HG03039 (cell line): ENCODE measurements around the gene PLXNC1.

Experiments used
- ATAC-seq: cut with Tn5 transposase; IDR thresholded peaks from one replicate; pipeline ENCODE4 v1.9.1; 2021; ENCODE audit warnings: mild to moderate bottlenecking, moderate library complexity; ENCODE audit not compliant: unreplicated experiment

PLXNC1 gene

DNA sequence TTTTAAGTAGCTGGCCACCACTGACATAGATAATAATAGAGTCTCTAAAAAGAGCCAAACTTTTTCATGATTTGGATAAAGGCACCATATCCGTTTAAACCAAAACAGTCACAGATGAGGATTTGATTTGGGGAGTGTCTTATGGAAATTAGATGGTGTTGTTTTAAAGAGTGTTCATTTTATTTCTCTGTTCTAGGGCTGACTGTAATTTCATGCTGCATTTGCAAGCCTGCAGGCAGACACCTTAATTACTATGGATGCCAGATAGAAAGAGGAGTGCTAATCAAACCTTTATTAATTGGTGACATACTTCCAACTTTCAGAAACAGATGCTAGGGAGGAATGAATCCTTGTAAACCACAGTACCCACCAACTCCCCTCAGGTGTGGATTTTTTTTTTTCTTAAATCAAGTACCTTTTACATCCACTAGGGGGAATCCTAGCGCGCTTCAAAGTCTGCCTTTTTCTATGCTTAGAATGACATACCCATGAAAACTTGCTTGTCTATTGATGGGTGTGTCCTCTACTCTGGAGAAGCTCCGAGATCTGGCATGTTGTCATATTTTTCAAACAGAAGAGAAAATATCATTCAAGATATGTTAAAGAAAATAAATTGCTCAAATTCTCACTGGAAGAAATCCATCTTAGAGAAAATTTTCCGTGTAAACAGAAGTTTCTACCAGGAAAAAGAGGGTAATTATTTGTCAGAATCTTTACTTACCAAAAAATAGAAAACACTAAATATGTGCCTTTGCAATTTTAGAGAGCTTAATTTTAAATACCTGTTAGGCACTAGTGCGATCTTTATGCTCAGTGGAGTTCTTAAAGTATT is 14.2 kb upstream of the PLXNC1 start:
- ATAC-seq = no peak

- ATAC-seq = no peak
These were observed 12.5 kb upstream of the PLXNC1 start for GRCh38 chr12:94135896-94136295.

DNA sequence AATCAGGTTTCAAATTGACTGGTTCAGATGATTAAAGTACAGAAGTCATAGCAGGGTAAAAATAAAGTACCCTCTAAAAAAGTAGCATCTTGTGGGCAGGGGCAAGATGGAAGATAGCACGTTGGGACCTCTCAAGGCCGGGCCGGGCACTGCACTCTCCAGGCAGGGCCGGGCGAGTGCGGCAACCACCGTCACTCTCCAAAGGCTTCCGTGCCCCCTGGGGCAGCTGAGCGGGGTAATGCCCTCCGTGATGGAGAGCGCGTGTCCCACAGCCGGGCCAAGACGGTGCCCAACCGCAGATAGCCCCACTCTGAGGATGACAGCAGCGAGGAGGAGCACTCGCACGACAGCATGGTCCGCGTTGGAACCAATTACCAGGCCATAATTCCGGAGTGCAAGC is 8.6 kb upstream of the PLXNC1 start:
- ATAC-seq = no peak

DNA sequence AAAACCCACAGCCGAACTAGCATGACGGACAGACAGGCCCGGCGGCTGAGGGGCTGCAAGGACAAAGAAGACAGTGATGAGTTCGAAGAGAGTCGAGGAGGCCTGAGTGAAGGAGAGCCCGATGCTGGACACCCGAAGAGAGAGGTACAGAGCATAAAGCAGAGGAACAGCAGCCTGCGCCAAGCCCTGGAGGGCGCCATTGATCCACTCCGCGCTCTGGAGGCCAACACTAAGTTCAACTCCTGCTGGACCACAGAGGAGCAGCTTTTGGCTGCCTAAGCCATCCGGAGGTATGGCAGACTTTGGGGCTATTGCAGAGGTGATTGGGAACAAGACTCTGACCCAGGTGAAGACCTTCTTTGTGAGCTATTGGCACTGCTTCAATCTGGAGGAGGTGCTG is 7.8 kb upstream of the PLXNC1 start:
- ATAC-seq = no peak

DNA sequence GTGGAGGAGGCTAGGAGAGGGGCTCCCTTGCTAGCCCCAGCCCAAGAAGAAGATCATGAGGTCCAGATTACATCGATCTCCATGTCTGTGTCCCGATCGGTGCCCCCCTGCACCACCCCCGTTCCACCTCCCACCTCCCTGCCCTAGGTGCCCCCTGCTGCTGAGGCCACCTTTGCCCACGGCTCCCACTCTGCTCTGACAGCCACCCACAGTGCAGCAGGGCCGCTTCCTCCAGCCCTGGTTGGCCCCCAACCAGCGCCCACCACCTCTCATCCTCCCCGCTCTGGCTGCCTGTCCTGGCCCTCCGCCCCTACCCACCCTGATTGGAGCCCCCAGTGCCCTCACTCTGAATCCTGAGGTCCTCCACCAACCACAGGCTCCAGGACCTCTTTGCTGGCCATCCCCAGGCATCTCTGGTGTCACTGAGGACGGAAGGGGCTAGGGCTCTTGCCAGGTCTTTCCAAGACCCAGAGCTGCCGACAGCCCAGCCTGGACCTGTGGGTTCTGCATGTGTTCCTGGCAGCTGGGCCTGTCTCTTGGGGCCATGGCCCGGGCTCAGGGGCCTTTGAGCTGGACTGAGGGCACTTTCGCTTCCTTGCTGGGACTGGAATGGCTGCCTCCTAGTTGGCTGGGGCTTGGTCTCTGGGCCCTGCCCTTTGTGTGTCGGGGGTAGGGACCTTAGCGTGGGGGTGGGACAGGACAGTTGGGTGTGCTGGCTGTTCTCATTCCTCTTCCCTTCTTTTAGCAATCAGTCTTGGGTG is 7.2 kb upstream of the PLXNC1 start:
- ATAC-seq = no peak

DNA sequence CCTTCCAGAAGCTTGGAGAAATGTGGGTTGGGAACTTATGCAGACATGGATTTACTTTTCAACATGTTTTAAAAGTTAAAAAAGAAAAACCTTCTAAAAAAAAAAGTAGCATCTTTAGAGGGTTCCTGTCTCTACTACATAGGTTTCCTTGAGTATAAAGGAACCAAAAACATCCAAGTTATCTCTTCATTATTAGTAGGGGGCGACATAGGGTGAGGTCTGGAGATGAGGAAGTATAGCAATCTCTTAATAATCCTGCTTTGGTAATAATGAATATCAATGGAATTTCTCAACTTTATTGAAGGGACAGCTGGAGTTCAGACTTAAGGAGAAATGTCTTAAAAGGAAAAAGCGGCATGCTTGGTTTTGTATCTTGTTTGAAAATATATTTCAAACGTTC is 6.5 kb upstream of the PLXNC1 start:
- ATAC-seq = no peak

DNA sequence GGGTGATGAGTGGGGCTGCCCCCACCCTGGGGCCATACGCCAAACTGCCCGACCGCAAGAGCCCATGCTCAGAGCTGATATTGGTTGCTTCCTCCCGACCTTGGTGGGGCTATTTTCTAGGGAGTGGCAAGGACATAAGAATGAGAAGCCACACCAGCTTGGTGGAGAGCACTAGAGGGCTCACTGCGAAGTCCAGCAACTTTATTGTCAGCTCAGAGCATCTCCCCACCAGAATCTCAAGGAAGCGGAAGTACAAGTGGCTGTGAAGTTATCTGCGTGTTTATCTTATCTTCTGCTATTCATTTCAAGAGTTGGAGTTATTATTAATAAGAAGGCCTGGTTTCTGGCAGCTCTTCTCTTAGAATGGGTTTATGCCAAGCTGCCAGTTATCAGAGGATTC is 4.9 kb upstream of the PLXNC1 start:
- ATAC-seq = no peak

DNA sequence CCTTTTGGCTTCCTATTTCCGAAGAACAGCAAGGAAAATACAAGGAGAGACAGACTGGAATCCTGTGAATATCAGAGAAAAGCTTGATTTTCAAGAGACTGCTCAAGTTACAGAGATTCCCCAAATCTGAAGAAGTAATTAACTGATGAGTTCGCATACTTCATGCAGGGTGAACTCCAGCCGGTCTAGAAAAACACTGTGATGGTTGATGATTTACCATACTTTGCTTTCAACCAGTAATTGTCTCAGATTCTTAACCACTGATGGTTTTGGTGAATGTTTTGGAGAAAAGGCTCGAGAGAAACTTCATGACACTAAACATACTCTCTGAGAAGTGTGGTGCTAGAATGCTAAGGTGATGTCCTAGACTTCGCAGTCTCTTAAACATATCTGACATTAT is 4.4 kb upstream of the PLXNC1 start:
- no peak for ATAC-seq

GRCh38 chr12:94144781-94145180 is 3.6 kb upstream of the PLXNC1 start:
- ATAC-seq = no peak

GRCh38 chr12:94145191-94145983 is 3.0 kb upstream of the PLXNC1 start:
- no peak for ATAC-seq

DNA sequence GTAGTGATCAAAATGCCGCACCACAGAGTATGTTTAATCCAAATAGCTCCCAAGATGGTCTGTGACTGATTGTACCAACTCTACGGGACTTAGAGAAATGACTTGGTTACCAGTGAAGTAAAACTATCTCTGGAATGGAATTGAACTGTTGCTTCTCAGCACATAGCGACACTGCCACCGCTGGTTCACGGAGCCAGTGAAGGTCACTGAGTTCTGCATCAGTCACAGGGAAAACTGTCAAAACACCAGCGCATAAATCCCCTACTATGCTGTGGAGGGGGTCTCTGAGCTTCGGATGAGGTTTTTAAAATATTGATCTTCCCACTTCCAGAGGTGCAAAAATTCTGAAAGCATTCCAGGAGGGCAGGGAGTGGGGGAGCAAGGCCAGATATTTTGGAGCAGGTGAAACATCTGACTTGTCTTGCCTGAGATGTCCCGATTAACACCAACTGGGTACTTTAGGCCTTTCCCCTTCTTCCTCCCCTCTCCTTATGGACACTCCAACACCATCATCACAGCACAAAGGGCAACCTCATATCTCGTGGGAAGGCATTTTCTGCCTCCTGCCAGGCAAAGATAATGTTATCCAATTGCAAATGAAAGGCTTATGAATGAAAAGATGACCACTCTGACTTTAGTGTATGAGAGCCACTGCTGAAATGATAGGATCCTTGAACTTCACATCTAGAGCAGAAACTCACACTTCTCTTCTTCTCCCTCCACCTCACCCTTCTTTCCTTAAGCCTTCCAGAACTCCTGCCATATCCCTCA is 2.0 kb upstream of the PLXNC1 start:
- no peak for ATAC-seq

DNA sequence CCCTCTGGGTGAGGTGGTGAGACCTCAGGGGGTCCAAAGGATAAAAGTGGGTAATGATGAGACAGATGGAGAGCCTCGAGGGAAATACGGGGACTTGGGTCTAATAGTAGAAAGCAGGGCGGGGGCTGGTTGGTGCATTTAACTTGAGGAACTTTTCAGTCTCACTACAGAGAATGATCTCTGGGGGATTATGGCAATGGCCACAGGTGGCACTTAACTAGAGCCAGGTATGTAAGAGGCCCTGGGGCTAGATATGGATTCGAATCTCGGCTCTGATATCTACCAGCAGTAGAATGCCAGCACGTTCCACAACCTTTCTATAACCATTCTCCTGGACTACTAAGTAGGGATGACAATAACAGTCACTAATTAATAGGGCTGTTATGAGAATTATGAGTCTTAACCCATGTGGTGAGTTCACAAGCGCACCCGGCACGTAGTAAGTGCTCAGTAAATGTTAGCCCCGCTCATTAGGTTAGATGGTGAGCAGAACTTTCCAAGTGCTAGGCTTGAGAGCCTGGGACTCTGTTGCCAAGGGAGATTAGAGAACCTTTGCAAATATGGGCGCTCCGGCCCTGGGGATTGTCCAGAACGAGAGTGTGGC is 888 bp upstream of the PLXNC1 start:
- ATAC-seq = no peak

DNA sequence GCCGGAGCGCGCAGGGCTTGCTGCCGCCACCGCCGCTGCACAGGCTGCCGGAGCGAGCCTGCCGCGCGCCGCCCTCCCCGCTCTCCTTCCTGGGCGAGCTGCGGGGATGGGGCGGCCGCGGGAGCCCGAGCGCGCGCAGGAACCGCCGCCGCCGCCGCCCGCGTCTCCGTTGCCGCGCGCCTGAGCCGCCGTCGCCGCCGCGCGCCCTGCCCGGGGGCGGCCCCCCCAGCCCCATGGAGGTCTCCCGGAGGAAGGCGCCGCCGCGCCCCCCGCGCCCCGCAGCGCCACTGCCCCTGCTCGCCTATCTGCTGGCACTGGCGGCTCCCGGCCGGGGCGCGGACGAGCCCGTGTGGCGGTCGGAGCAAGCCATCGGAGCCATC is 352 bp downstream of the PLXNC1 start:
- ATAC-seq = no peak

GRCh38 chr12:94149119-94149780 is 873 bp downstream of the PLXNC1 start:
- peak; percentile 25 for ATAC-seq

DNA sequence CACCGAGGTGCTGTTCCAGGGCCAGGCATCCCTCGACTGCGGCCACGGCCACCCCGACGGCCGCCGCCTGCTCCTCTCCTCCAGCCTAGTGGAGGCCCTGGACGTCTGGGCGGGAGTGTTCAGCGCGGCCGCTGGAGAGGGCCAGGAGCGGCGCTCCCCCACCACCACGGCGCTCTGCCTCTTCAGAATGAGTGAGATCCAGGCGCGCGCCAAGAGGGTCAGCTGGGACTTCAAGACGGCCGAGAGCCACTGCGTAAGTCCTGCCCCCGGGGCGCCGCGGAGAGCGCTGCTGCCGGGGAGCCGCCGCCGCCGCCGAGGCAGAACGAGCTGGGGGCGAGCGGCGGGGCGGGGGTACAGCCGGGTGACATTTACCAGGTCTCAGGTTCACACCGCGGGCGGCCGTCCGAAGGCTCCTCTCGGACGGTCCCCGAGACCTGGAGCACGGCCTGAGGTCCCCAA is 1.4 kb downstream of the PLXNC1 start:
- peak; percentile 3 for ATAC-seq

GRCh38 chr12:94150240-94151121 is 2.1 kb downstream of the PLXNC1 start:
- no peak for ATAC-seq

DNA sequence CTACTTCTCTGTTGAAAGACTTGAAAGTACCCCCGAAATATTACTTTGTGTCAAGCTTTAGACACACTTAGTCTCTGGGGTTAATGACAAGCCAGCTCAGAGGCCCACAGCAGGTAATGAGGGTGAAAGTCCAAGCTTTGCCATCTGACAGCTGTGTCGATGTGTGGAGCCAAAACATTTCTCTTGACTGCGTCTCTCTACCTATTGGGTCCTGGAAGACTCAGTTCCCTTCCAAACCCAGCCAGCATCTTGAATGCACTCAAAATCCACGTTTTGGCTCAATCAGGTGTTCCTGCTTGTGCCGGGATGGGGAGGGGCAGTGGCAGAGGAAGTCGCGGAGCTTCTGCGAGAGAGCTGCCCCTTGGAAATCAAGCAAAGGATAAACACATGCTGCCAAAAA is 3.2 kb downstream of the PLXNC1 start:
- no peak for ATAC-seq

GRCh38 chr12:94152292-94153078 is 4.1 kb downstream of the PLXNC1 start:
- ATAC-seq = no peak
